Stimulated activated CD8-positive, alpha-beta memory T cell treated with anti-CD3 and anti-CD28 coated beads, Interleukin-4, amount 100 ng/mL, for 48 hours (primary cell): ENCODE measurements around the gene MYO15A.

Experiments
- DNase-seq: peaks from one replicate; pipeline ENCODE4 v3.0.0-alpha.2; 2020

The MYO15A gene

DNA sequence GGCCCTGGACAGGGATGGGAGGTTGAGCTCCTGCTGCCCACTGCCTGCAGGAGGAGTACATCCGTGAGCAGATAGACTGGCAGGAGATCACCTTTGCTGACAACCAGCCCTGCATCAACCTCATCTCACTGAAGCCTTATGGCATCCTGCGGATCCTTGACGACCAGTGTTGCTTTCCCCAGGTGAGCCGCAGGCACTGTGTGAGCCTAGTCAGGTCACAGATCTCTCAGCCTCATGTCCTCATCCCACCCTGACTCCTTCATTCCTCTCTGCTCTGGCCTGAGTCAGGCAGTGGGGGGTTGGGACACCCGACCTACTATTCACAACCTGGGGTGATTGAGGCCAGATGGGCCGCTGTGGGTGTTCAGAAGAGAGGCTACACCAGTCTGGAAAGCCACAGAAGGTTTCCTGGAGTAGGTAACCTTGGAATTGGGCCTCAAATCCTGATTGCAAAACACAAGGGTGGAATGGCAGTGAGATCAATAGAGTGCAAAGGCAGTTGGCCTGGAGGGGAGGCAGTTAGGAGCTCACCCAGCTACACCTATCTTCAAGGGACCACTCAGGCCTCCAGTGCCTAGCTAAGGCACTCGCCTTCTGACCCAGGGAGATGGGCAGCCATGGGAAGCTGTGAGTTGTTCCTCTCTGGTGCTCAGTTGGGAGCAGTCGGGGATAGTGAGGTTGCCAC, 29.7 kb downstream of the MYO15A start:
- DNase-seq: no peak

DNA sequence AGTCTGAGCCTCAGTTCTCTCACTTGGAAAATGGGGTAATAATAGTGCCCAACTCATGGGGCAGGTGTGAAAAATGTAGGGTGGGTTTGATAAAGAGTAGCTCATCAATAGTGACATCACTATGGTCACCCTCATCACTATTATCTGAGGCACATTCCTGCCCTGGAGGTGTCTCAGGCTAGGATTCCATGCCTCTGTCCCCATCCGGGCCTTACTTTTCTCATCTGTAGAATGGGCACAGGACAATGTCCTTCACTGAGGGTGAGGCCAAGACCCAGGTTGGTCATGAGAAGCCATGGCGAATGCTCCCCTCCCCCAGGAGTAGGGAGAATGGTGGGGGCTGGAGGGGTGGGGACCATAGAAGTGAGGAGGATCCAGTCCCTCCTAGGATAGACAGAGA, 30.5 kb downstream of the MYO15A start:
- no peak for DNase-seq

- no peak for DNase-seq
Observed at GRCh38 chr17:18139498-18139897, 30.9 kb downstream of the MYO15A start.

GRCh38 chr17:18139949-18140348, 31.4 kb downstream of the MYO15A start:
- DNase-seq: no peak

DNA sequence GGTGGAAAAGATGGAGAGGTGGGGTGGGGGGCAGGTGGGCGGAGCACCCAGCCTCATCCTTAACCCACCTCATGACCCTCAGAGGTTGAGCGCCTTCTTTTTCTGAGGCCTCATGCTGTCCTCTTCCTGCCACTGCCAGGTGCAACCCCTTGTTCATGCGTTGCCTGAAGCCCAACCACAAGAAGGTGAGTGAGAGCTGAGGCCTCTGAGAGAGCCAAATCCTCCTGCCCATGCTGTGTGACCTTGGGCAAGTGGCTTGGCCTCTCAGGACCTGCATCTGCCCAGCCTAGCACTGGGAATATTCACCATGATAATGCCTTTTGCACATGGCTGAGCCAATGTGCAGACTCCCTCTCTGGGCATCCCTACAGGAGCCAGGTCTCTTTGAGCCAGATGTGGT, 32.1 kb downstream of the MYO15A start:
- DNase-seq: no peak

- peak; percentile 52 for DNase-seq
Observed at GRCh38 chr17:18141210-18141803, 32.8 kb downstream of the MYO15A start.

GRCh38 chr17:18142417-18142816, 33.9 kb downstream of the MYO15A start:
- DNase-seq: no peak

- DNase-seq: no peak
Observed at GRCh38 chr17:18143044-18143936, 34.7 kb downstream of the MYO15A start.

DNA sequence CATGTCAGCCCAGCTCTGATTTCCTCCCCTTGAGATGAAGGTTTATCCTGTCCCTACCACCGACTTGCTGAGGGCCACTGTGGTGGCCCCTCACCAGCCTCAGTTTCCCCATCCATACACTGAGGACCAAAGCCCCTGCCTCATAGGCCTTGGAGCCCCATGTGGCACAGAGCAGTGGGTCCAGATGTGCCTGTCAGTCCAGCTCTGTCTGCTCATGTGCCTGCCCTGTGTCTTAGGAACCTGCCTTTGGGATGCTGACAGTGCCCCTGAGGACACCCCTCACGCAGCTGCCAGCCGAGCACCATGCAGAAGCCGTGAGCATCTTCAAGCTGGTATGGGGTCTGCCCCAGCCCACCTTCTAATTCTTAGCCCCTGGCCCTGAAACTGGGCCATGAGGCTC, 35.7 kb downstream of the MYO15A start:
- DNase-seq: no peak

- no peak for DNase-seq
Observed at GRCh38 chr17:18144855-18145254, 36.3 kb downstream of the MYO15A start.

DNA sequence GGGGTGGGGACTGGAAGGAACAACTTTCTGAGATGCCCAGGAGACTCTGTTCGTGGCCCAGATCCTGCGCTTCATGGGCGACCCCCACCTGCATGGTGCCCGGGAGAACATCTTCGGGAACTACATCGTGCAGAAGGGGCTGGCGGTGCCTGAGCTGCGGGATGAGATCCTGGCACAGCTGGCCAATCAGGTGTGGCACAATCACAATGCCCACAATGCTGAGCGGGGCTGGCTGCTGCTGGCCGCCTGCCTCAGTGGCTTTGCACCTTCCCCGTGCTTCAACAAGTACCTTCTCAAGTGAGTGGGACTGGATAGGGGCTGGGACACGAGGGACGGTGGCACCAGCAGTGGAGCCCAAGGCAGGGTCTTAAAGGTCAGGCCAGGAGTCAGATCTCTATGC, 37.3 kb downstream of the MYO15A start:
- DNase-seq: no peak

DNA sequence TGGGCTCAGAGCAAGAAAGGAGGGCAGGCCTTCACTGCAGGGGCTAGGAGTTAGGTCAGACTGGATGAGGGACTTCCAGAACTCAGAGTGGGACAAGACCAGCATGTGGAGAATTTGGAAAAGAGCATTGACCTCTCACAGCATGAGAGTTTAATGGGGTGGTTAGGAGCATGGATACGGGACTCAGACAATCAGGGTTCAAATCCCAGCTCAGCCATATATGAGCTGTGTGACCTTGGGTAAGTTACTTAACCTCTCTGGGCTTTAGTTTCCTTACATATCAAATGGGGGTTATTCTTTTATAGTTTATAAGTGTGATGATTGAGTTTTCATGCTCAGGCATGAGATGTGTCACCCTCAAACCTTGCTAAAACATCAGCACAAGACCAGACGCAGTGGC, 37.7 kb downstream of the MYO15A start:
- DNase-seq: no peak

DNA sequence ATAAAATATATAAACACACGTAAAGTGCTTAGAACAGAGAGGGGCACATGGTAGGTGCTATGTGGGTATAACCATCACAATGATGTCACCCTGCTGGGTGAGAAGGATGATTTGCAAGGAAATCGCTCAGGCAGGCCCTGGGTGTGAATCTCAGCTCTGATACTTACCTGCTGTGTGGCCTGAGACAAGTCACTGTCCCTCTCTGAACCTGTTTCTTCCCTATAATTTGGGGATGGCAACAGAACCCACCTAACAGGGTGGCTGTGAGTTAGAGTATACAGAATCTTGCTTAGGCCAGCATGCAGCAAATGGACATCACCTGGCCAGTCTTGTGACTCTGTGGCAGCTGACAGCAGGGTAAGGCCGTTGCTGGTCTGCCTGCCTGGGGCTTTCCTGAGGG, 38.4 kb downstream of the MYO15A start:
- DNase-seq: no peak

DNA sequence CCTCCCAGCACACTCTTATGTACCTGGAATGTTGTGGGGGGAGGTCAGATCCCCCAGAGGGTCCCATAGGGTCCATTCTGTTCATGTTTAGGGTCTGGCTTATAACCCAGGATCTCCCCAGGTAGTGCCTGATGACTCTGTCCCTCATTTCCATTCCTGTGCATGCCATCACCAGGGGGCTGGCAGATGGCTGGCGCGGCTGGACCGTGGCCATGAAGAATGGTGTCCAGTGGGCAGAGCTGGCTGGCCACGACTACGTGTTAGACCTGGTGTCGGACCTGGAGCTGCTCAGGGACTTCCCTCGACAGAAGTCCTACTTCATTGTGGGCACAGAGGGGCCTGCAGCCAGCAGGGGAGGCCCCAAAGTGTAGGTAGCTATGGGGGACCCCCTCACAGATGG, 40.0 kb downstream of the MYO15A start:
- DNase-seq: no peak

- DNase-seq: no peak
Observed at GRCh38 chr17:18151290-18151689, 42.7 kb downstream of the MYO15A start.

GRCh38 chr17:18155179-18155578, 46.6 kb downstream of the MYO15A start:
- no peak for DNase-seq

DNA sequence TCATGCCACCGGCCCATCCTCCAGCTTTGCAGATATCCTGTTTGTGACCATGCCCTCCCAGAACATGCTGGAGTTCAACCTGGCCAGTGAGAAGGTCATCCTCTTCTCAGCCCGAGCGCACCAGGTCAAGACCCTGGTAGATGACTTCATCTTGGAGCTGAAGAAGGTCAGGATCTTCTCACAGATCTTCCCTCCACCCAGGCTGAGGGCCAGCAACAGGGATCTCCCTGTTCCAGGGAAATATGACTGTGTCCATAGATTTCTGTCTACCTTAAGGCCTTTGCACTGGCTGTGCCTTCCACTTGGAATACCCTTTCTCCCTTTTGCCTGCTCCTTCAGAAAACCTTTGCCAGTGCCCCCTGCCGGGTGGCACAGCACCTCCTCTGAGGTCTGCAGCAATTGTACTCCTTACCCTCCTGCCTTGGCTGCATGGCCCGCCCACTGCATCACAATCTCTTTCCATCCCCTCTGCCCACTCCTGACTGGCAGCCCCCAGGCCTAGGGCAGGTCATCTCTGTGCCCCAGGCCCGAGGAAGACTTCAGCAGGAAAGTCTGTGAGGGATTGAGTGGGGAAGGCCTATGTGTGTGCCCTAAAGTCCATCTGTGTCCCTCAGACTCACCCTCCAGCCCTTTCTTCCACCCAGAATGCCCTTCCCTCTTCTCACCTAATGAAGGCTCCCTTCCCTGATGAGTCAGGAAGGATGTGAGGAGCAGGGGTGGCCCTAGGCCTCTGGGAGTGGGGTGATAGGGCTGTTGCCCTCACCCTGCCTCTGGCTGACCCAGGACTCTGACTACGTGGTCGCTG, 47.8 kb downstream of the MYO15A start:
- no peak for DNase-seq

DNA sequence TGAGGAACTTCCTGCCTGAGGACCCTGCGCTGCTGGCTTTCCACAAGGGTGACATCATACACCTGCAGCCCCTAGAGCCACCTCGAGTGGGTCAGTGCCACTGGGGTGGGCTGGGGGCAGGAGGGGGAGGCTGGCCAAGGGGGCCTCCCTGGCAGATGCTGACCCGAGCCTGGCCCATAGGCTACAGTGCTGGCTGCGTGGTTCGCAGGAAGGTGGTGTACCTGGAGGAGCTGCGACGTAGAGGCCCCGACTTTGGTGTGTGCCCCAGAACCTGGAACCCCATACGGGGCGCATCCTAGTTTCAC, 48.4 kb downstream of the MYO15A start:
- no peak for DNase-seq

DNA sequence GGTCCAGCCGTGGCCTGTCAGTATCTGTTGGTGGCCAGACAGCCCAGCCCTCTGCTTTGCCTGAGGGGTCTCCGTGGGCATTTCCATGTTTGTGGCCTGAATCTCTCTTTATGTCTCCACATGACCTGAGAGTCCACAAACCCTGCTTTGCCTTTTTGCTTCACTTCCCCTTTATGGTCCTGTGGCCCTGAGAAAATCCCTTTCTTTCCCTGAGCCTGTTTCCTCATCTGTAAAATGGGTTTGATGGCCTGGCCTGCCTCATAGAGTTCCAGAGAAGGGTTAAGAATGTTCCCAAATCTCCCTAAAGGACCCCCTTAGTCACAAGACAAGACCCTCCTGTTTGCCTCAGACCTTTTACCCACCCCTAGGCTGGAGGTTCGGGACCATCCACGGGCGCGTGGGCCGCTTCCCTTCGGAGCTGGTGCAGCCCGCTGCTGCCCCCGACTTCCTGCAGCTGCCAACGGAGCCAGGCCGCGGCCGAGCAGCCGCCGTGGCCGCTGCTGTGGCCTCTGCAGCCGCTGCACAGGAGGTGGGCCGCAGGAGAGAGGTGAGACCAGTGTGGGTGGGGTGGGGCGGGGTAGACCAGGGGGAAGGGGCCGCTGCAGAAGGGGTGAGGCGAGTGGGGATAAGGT, 48.9 kb downstream of the MYO15A start:
- no peak for DNase-seq

GRCh38 chr17:18158022-18158600, 49.6 kb downstream of the MYO15A start:
- DNase-seq: peak; percentile 99

- DNase-seq: no peak
Observed at GRCh38 chr17:18159551-18160120, 51.1 kb downstream of the MYO15A start.
